HepG2 (cell line): ENCODE data around the gene HSD17B8. TPM values are rescaled to one million over a fixed set of nuclear protein-coding genes. Genes with fewer than 3 reads are reported as not detected.

Experiments
- FOXJ3 ChIP-seq: sonication (generic); formaldehyde crosslinking; IDR thresholded peaks from 2 replicates; pipeline ENCODE4 v1.4.0; 2020; ENCODE audit warnings: missing genetic modification reagents, mild to moderate bottlenecking, borderline replicate concordance
- MIXL1 ChIP-seq: IDR thresholded peaks from 2 replicates; pipeline ENCODE4 v1.6.1; 2016
- ZFP82 ChIP-seq: sonication (generic); formaldehyde crosslinking; IDR thresholded peaks from 2 replicates; pipeline ENCODE4 v1.5.1; 2020; ENCODE audit warnings: mild to moderate bottlenecking, missing genetic modification reagents, borderline replicate concordance
- ZFP90 ChIP-seq: sonication (generic); formaldehyde crosslinking; IDR thresholded peaks from 2 replicates; pipeline ENCODE4 v1.8.0; 2022; ENCODE audit warnings: missing genetic modification reagents, mild to moderate bottlenecking, inconsistent platforms, borderline replicate concordance
- ZNF460 ChIP-seq: sonication (generic); formaldehyde crosslinking; IDR thresholded peaks from 2 replicates; pipeline ENCODE4 v1.5.1; 2020; ENCODE audit warnings: missing genetic modification reagents, mild to moderate bottlenecking, borderline replicate concordance
- polyA plus RNA-seq, 8 experiments: library from polyadenylated mRNA; depleted of rRNA in 3 of 8; stranded (reverse) in 7 of 8; unstranded in 1 of 8; fragments of >200 nt; fragmentation: Illumina TruSeq in 4 of 8; extraction: Trizol in 4 of 8; gene quantifications; 2 replicates each; pipeline versions ENCODE4 v1.2.1 to v1.2.3, GENCODE V29; 2011 to 2016; ENCODE audit warnings: low read depth in 4 of 8, missing spikeins in 1 of 8, mixed read lengths in 1 of 8; ENCODE audit not compliant: insufficient read depth in 1 of 8
- total RNA-seq, 5 experiments: library from RNA; depleted of rRNA; stranded (reverse); fragments of >200 nt; fragmentation: Illumina TruSeq; extraction: Trizol; gene quantifications; 2 replicates each; pipeline ENCODE4 v1.2.3, GENCODE V29; 2016; ENCODE audit warnings: low read depth in 1 of 5
- TF ChIP-seq, protein P1 (sequence below): sonication (generic); formaldehyde crosslinking; IDR thresholded peaks from 2 replicates; pipeline ENCODE4 v1.5.0; 2020; ENCODE audit warnings: mild to moderate bottlenecking, missing genetic modification reagents
- TF ChIP-seq, protein P2 (sequence below): IDR thresholded peaks from 2 replicates; pipeline ENCODE4 v1.4.0; 2020; ENCODE audit warnings: mild to moderate bottlenecking, missing genetic modification reagents
- TF ChIP-seq, protein P3 (sequence below): sonication (generic); formaldehyde crosslinking; IDR thresholded peaks from 2 replicates; pipeline ENCODE4 v1.5.0; 2020; ENCODE audit warnings: mild to moderate bottlenecking, missing genetic modification reagents, borderline replicate concordance
- TF ChIP-seq, protein P4 (sequence below): sonication (generic); formaldehyde crosslinking; IDR thresholded peaks from 2 replicates; pipeline ENCODE4 v1.4.0; 2020; ENCODE audit warnings: missing genetic modification reagents

Gene HSD17B8
- total and polyA plus RNA-seq, 2 of the 13 experiments (the other 11 are each of a cell fraction or from before 2014, with no cell fraction given), result 12.6 to 20.1 TPM

DNA sequence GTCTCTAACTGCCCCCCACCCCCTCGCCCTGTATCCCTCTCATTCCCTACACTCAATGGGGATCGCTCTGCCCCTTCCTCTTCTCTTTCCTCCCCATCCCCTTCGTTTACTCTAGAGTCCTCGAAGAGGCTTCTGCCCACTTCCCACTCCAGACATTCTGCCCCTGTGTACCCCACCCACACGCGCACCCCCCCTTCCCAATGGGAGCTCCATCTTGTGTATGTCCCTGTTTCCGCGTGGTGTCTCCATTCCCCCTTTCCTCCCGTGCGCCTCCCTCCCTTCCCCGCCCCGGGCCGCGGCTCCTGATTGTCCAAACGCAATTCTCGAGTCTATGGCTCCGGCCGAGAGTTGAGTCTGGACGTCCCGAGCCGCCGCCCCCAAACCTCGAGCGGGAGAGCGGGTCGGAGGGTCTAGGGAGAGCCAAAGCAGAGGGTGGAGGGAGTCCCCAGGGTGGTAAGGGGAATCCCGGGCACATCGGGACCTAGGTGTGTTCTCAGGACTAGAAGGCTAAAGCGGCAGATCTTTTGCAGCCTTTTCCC, 3.2 kb downstream of the HSD17B8 start (continued):
- TF ChIP-seq, protein P1, sequence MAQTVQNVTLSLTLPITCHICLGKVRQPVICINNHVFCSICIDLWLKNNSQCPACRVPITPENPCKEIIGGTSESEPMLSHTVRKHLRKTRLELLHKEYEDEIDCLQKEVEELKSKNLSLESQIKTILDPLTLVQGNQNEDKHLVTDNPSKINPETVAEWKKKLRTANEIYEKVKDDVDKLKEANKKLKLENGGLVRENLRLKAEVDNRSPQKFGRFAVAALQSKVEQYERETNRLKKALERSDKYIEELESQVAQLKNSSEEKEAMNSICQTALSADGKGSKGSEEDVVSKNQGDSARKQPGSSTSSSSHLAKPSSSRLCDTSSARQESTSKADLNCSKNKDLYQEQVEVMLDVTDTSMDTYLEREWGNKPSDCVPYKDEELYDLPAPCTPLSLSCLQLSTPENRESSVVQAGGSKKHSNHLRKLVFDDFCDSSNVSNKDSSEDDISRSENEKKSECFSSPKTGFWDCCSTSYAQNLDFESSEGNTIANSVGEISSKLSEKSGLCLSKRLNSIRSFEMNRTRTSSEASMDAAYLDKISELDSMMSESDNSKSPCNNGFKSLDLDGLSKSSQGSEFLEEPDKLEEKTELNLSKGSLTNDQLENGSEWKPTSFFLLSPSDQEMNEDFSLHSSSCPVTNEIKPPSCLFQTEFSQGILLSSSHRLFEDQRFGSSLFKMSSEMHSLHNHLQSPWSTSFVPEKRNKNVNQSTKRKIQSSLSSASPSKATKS, result no peak
- TF ChIP-seq, protein P2, sequence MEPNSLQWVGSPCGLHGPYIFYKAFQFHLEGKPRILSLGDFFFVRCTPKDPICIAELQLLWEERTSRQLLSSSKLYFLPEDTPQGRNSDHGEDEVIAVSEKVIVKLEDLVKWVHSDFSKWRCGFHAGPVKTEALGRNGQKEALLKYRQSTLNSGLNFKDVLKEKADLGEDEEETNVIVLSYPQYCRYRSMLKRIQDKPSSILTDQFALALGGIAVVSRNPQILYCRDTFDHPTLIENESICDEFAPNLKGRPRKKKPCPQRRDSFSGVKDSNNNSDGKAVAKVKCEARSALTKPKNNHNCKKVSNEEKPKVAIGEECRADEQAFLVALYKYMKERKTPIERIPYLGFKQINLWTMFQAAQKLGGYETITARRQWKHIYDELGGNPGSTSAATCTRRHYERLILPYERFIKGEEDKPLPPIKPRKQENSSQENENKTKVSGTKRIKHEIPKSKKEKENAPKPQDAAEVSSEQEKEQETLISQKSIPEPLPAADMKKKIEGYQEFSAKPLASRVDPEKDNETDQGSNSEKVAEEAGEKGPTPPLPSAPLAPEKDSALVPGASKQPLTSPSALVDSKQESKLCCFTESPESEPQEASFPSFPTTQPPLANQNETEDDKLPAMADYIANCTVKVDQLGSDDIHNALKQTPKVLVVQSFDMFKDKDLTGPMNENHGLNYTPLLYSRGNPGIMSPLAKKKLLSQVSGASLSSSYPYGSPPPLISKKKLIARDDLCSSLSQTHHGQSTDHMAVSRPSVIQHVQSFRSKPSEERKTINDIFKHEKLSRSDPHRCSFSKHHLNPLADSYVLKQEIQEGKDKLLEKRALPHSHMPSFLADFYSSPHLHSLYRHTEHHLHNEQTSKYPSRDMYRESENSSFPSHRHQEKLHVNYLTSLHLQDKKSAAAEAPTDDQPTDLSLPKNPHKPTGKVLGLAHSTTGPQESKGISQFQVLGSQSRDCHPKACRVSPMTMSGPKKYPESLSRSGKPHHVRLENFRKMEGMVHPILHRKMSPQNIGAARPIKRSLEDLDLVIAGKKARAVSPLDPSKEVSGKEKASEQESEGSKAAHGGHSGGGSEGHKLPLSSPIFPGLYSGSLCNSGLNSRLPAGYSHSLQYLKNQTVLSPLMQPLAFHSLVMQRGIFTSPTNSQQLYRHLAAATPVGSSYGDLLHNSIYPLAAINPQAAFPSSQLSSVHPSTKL (CRISPR knock-in tag), result no peak
- TF ChIP-seq MIXL1 (CRISPR knock-in tag), result no peak
- peak; percentile 45; the same call in 1 of the 2 replicates for TF ChIP-seq ZNF460
- TF ChIP-seq, protein P3, sequence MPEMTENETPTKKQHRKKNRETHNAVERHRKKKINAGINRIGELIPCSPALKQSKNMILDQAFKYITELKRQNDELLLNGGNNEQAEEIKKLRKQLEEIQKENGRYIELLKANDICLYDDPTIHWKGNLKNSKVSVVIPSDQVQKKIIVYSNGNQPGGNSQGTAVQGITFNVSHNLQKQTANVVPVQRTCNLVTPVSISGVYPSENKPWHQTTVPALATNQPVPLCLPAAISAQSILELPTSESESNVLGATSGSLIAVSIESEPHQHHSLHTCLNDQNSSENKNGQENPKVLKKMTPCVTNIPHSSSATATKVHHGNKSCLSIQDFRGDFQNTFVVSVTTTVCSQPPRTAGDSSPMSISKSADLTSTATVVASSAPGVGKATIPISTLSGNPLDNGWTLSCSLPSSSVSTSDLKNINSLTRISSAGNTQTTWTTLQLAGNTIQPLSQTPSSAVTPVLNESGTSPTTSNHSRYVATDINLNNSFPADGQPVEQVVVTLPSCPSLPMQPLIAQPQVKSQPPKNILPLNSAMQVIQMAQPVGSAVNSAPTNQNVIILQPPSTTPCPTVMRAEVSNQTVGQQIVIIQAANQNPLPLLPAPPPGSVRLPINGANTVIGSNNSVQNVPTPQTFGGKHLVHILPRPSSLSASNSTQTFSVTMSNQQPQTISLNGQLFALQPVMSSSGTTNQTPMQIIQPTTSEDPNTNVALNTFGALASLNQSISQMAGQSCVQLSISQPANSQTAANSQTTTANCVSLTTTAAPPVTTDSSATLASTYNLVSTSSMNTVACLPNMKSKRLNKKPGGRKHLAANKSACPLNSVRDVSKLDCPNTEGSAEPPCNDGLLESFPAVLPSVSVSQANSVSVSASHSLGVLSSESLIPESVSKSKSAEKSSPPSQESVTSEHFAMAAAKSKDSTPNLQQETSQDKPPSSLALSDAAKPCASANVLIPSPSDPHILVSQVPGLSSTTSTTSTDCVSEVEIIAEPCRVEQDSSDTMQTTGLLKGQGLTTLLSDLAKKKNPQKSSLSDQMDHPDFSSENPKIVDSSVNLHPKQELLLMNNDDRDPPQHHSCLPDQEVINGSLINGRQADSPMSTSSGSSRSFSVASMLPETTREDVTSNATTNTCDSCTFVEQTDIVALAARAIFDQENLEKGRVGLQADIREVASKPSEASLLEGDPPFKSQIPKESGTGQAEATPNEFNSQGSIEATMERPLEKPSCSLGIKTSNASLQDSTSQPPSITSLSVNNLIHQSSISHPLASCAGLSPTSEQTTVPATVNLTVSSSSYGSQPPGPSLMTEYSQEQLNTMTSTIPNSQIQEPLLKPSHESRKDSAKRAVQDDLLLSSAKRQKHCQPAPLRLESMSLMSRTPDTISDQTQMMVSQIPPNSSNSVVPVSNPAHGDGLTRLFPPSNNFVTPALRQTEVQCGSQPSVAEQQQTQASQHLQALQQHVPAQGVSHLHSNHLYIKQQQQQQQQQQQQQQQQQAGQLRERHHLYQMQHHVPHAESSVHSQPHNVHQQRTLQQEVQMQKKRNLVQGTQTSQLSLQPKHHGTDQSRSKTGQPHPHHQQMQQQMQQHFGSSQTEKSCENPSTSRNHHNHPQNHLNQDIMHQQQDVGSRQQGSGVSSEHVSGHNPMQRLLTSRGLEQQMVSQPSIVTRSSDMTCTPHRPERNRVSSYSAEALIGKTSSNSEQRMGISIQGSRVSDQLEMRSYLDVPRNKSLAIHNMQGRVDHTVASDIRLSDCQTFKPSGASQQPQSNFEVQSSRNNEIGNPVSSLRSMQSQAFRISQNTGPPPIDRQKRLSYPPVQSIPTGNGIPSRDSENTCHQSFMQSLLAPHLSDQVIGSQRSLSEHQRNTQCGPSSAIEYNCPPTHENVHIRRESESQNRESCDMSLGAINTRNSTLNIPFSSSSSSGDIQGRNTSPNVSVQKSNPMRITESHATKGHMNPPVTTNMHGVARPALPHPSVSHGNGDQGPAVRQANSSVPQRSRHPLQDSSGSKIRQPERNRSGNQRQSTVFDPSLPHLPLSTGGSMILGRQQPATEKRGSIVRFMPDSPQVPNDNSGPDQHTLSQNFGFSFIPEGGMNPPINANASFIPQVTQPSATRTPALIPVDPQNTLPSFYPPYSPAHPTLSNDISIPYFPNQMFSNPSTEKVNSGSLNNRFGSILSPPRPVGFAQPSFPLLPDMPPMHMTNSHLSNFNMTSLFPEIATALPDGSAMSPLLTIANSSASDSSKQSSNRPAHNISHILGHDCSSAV (CRISPR knock-in tag), result no peak
- no peak for TF ChIP-seq ZFP82 (CRISPR knock-in tag)
- TF ChIP-seq FOXJ3 (CRISPR knock-in tag), result no peak
- TF ChIP-seq ZFP90 (CRISPR knock-in tag), result 0 out of 2 replicates have a peak, but pooled peaks have one; percentile 32
- TF ChIP-seq, protein P4, sequence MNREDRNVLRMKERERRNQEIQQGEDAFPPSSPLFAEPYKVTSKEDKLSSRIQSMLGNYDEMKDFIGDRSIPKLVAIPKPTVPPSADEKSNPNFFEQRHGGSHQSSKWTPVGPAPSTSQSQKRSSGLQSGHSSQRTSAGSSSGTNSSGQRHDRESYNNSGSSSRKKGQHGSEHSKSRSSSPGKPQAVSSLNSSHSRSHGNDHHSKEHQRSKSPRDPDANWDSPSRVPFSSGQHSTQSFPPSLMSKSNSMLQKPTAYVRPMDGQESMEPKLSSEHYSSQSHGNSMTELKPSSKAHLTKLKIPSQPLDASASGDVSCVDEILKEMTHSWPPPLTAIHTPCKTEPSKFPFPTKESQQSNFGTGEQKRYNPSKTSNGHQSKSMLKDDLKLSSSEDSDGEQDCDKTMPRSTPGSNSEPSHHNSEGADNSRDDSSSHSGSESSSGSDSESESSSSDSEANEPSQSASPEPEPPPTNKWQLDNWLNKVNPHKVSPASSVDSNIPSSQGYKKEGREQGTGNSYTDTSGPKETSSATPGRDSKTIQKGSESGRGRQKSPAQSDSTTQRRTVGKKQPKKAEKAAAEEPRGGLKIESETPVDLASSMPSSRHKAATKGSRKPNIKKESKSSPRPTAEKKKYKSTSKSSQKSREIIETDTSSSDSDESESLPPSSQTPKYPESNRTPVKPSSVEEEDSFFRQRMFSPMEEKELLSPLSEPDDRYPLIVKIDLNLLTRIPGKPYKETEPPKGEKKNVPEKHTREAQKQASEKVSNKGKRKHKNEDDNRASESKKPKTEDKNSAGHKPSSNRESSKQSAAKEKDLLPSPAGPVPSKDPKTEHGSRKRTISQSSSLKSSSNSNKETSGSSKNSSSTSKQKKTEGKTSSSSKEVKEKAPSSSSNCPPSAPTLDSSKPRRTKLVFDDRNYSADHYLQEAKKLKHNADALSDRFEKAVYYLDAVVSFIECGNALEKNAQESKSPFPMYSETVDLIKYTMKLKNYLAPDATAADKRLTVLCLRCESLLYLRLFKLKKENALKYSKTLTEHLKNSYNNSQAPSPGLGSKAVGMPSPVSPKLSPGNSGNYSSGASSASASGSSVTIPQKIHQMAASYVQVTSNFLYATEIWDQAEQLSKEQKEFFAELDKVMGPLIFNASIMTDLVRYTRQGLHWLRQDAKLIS (CRISPR knock-in tag), result peak; percentile 32; the same call in 1 of the 2 replicates
